Nephron progenitor cell (in vitro differentiated cells): ENCODE measurements around the gene SLC16A6.

ENCODE experiments used
- DNase-seq: peaks from one replicate; pipeline ENCODE4 v3.0.0; 2021
- H3K27ac Mint-ChIP-seq: 2 replicates; pipeline ENCODE4 v1.8.0; 2021; ENCODE audit warnings: mild to moderate bottlenecking, moderate library complexity, mixed read lengths
- H3K27me3 Mint-ChIP-seq: 2 replicates; pipeline ENCODE4 v1.8.0; 2021; ENCODE audit warnings: mild to moderate bottlenecking, low read depth, mixed read lengths; ENCODE audit not compliant: poor library complexity
- H3K36me3 Mint-ChIP-seq: 2 replicates; pipeline ENCODE4 v1.8.0; 2021; ENCODE audit warnings: low read depth, mixed read lengths
- H3K4me1 Mint-ChIP-seq: 2 replicates; pipeline ENCODE4 v1.8.0; 2021; ENCODE audit warnings: mixed read lengths
- H3K4me3 Mint-ChIP-seq: 2 replicates; pipeline ENCODE4 v1.8.0; 2021; ENCODE audit warnings: mild to moderate bottlenecking, moderate library complexity, mixed read lengths
- H3K9me3 Mint-ChIP-seq: 2 replicates; pipeline ENCODE4 v1.8.0; 2021; ENCODE audit warnings: mild to moderate bottlenecking, moderate library complexity, mixed read lengths
- TF ChIP-seq, protein P1 (sequence below): fragments of 200-600 bp; sonication (generic); IDR thresholded peaks from 2 replicates; pipeline ENCODE4 v1.5.0; 2021; ENCODE audit warnings: antibody characterized with exemption

The SLC16A6 gene

DNA sequence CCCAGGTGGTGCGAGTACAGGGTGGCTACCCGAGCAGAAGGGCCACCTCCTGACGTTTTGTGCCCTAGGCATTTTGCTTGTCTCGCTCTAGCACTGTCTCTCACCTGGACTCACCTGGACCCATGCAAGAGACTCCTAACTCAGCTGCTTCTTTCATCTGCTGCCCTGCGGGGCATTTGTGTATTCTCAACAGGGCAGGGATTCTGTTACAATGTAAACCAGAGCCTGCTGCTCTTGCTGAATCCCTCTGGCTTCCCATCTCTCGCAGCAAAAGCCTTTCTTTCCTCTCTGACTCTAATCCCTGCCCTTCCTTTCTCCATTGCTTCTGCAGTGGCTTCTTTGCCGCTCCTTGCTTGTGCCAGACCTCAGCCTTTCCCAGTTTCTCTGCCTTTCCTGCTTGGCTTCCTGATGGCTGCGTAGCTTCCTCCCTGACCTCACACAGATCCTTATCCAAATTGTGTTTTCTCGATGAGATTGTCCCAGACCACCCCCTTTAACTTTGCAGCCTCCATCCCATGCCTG lies 10.6 kb upstream of the SLC16A6 start:
- Mint-ChIP-seq H3K27ac (peak overlapping the region; percentile 3), H3K4me1 (peaks cover 17% of the 10 kb centered on the region), H3K36me3 (peaks cover 5% of the 10 kb centered on the region), H3K9me3 (peaks cover 7% of the 10 kb centered on the region), H3K27me3 (peaks cover 8% of the 10 kb centered on the region), H3K4me3 (no peak overlapping the region)
- TF ChIP-seq, protein P1, sequence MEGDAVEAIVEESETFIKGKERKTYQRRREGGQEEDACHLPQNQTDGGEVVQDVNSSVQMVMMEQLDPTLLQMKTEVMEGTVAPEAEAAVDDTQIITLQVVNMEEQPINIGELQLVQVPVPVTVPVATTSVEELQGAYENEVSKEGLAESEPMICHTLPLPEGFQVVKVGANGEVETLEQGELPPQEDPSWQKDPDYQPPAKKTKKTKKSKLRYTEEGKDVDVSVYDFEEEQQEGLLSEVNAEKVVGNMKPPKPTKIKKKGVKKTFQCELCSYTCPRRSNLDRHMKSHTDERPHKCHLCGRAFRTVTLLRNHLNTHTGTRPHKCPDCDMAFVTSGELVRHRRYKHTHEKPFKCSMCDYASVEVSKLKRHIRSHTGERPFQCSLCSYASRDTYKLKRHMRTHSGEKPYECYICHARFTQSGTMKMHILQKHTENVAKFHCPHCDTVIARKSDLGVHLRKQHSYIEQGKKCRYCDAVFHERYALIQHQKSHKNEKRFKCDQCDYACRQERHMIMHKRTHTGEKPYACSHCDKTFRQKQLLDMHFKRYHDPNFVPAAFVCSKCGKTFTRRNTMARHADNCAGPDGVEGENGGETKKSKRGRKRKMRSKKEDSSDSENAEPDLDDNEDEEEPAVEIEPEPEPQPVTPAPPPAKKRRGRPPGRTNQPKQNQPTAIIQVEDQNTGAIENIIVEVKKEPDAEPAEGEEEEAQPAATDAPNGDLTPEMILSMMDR = no peak
- no peak for DNase-seq

DNA sequence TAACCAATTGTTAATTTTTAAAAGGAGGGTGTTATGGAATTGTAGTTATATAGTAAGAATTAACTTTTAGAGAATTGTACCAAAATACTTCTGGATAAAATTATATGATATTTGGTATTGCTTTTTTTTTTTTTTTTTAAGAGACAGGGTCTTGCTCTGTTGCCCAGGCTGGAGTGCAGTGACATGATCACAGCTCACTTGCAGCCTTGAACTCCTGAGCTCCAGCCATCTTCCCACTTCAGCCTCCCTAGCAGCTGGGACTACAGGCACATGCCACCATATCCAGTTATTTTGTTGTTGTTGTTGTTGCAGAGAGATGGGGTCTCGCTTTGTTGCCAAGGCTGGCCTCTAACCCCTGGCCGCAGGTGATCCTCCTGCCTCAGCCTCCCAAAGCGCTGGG lies 8.9 kb upstream of the SLC16A6 start:
- Mint-ChIP-seq H3K4me3 (no peak overlapping the region), H3K27me3 (peaks cover 13% of the 10 kb centered on the region), H3K9me3 (peaks cover 7% of the 10 kb centered on the region), H3K36me3 (peaks cover 5% of the 10 kb centered on the region), H3K4me1 (peaks cover 17% of the 10 kb centered on the region), H3K27ac (no peak overlapping the region)
- TF ChIP-seq, protein P1 = no peak
- no peak for DNase-seq

DNA sequence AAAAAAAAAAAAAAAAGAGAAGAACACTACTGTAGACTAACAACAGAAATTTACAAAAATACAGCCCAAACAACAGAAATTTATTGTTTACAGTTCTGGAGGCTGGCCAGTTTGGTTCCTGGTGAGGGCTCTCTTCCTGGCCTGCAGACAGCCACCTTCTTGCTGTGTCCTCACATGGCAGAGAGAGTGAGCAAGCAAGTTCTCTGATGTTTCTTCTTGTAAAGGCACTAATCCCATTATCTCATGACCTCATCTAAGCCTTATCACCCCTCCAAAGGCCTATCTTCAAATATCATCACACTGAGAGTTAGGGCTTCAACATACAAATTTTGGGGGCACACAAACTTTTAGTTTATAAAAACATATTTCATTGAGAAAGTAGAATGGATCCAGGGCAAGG lies 7.7 kb upstream of the SLC16A6 start:
- Mint-ChIP-seq H3K9me3 (peaks cover 7% of the 10 kb centered on the region), H3K4me3 (no peak overlapping the region), H3K27ac (no peak overlapping the region), H3K27me3 (peaks cover 26% of the 10 kb centered on the region), H3K4me1 (peaks cover 17% of the 10 kb centered on the region), H3K36me3 (peaks cover 5% of the 10 kb centered on the region)
- no peak for DNase-seq
- TF ChIP-seq, protein P1 = no peak

DNA sequence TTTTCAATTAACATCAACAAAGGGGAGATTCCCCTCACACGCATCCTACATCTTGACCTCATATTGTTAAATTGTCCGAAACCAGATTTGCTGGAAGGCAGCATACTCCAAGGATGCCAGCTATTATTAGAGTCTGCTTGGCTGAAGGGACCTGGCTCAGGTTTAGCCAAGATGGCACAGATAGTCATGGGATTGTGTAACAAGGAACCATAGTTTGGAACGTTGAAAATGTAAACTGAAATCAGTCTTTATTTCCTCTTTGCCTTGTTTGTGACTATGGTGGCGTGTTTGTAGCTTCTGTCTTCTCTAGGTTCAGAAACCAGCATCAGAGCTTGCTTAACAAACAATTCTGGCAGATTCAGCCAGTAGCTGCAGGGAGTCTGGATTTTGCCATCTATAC lies 6.3 kb upstream of the SLC16A6 start:
- no peak overlapping the region for H3K27ac Mint-ChIP-seq
- peaks cover 5% of the 10 kb centered on the region for H3K36me3 Mint-ChIP-seq
- no peak overlapping the region for H3K4me3 Mint-ChIP-seq
- peaks cover 38% of the 10 kb centered on the region for H3K27me3 Mint-ChIP-seq
- TF ChIP-seq, protein P1 = no peak
- peaks cover 17% of the 10 kb centered on the region for H3K4me1 Mint-ChIP-seq
- DNase-seq = no peak
- H3K9me3 Mint-ChIP-seq = peaks cover 7% of the 10 kb centered on the region

DNA sequence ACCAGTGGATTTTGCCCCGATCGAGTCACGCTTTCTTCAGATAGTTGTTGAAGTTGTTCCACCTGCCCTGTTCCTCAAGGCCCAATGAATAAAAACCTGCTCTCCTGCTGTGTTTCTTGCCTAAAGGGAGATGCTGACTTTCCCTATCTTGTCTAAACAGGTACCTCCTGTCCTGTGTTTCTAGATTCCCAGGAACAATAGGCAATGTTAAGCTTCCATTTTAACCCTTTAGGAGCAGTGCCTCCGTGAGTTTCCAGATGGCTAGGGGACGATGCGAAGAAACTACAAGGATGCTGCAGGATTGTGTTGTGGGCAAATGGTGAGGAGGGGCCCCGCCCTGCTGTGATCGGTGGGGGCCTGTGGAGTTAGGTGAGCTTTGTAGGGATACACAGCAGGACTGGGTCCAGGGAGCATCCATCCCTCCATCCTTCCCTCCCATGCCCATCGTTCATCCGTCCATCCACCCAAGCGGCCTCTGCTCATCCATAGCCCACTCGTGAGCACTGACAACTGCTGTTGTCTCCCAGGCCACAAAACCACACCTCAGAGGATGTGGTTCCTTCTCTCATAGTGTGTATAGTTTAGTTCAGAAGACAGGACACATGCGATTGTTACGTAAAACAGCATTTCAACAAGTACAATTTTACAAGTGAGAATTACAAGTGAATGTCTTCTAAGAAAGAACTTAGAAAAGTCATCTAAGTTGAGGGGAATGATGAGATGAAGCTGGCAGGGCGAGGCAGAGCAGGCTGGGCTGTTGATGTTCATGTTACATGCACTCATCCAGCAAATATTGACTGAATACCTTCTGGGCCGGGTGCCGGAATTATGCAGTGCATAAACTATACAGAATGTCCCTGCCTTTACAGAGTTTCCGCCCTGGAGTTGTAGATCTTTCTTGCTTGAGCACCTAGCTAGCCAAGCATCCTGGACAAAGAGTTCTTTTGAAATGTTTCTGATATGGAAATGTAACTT lies 5.6 kb upstream of the SLC16A6 start:
- DNase-seq = no peak
- H3K4me3 Mint-ChIP-seq = no peak overlapping the region

More for the DNA sequence above, 5.6 kb upstream of the SLC16A6 start:
- peaks cover 10% of the 10 kb centered on the region for H3K4me1 Mint-ChIP-seq
- peaks cover 5% of the 10 kb centered on the region for H3K36me3 Mint-ChIP-seq
- TF ChIP-seq, protein P1 = no peak
- H3K9me3 Mint-ChIP-seq = peaks cover 2% of the 10 kb centered on the region
- H3K27me3 Mint-ChIP-seq = peaks cover 37% of the 10 kb centered on the region
- no peak overlapping the region for H3K27ac Mint-ChIP-seq
